GM12878 (cell line): ENCODE data around the gene SLC44A3. TPM values are rescaled to one million over a fixed set of nuclear protein-coding genes. Genes with fewer than 3 reads are reported as not detected.
A peak's percentile ranks its signal among the peaks of the same experiment; 100 is the strongest.

Experiments
- ATAC-seq: fragments of 200-7000 bp; cut with Tn5 transposase; 3 replicates; pipeline ENCODE4 v1.9.1; 2020; ENCODE audit warnings: mild to moderate bottlenecking, moderate library complexity
- BruUV-seq: library from RNA; stranded (reverse); fragments of 400-500 nt; replicated peaks from 2 replicates; lab custom pipeline; 2021; lab: Mats Ljungman, UMichigan
- CTCF ChIA-PET: fragments of 300-600 bp; sonication (Branson Sonifier 250); formaldehyde crosslinking; extraction: SDS; loops from one replicate; lab custom pipeline; 2021; ENCODE audit warnings: inconsistent platforms; lab: Yijun Ruan, JAX
- POLR2A ChIA-PET: fragments of 350-600 bp; formaldehyde crosslinking; extraction: SDS; loops from one replicate; lab custom pipeline; 2021; ENCODE audit warnings: inconsistent platforms; lab: Charles Lee
- RAD21 ChIA-PET: fragments of 300-600 bp; sonication (Branson Sonifier 250); formaldehyde crosslinking; loops from one replicate; lab custom pipeline; 2023; ENCODE audit warnings: antibody characterized with exemption; ENCODE audit not compliant: unreplicated experiment; lab: Charles Lee
- SMC1A ChIA-PET: fragments of 300-600 bp; sonication (Branson Sonifier 250); formaldehyde crosslinking; loops from one replicate; lab custom pipeline; 2023; ENCODE audit not compliant: unreplicated experiment, uncharacterized antibody; lab: Charles Lee
- DNase-seq: peaks from one replicate; pipeline ENCODE4 v3.0.0-alpha.2; 2011; ENCODE audit warnings: low read depth, low spot score
- FAIRE-seq: peaks from 3 replicates; lab custom pipeline; 2011; peaks lifted over from hg19 to GRCh38; lab: Jason Lieb, UNC
- H2AFZ ChIP-seq: 2 replicates; pipeline ENCODE4 v1.6.0; 2011; ENCODE audit warnings: low read depth, low read length, control low read depth; ENCODE audit not compliant: control insufficient read depth
- H3K27ac ChIP-seq: 2 replicates; pipeline ENCODE4 v1.5.1; 2011; ENCODE audit warnings: control low read depth; ENCODE audit not compliant: control insufficient read depth, insufficient read depth
- H3K27me3 ChIP-seq, 2 experiments: replicated peaks in 1 of 2; 2 replicates each; pipeline versions ENCODE4 v1.6.0 to v1.6.1; 2011; ENCODE audit warnings: low read length in 1 of 2; ENCODE audit not compliant: control insufficient read depth in 2 of 2, insufficient read depth in 2 of 2
- H3K36me3 ChIP-seq, 2 experiments: 2 replicates each; pipeline ENCODE4 v1.5.1; 2011; ENCODE audit warnings: low read length in 1 of 2; ENCODE audit not compliant: control insufficient read depth in 2 of 2, insufficient read depth in 2 of 2
- H3K4me1 ChIP-seq: 2 replicates; pipeline ENCODE4 v1.6.1; 2011; ENCODE audit warnings: mild to moderate bottlenecking, low read length, moderate library complexity, mixed read lengths; ENCODE audit not compliant: control insufficient read depth, insufficient read depth
- H3K4me2 ChIP-seq: 2 replicates; pipeline ENCODE4 v1.6.0; 2011; ENCODE audit warnings: control low read depth; ENCODE audit not compliant: control insufficient read depth, insufficient read depth
- H3K4me3 ChIP-seq: fragments of 200-600 bp; sonication (generic); 2 replicates; pipeline ENCODE4 v1.5.1; 2016
- H3K79me2 ChIP-seq: 2 replicates; pipeline ENCODE4 v1.6.0; 2011; ENCODE audit warnings: low read length; ENCODE audit not compliant: control insufficient read depth, insufficient read depth
- H3K9ac ChIP-seq: 2 replicates; pipeline ENCODE4 v1.8.0; 2011; ENCODE audit warnings: low read length, control low read depth, mixed read lengths; ENCODE audit not compliant: control insufficient read depth, insufficient read depth
- H3K9me3 ChIP-seq: replicated peaks from 3 replicates; pipeline ENCODE4 v1.5.1; 2011; ENCODE audit warnings: mild to moderate bottlenecking, low read length; ENCODE audit not compliant: control insufficient read depth, insufficient read depth
- H4K20me1 ChIP-seq: 2 replicates; pipeline ENCODE4 v1.6.0; 2011; ENCODE audit not compliant: control insufficient read depth, insufficient read depth
- ASH2L ChIP-seq: fragments of 300-600, 200-600 bp; sonication (generic); IDR thresholded peaks from 2 replicates; pipeline ENCODE4 v1.6.1; 2017; ENCODE audit warnings: low read depth, mild to moderate bottlenecking, borderline replicate concordance
- ATF7 ChIP-seq: fragments of 450-650 bp; IDR thresholded peaks from 2 replicates; pipeline ENCODE4 v1.6.1; 2016; ENCODE audit warnings: low read depth, mild to moderate bottlenecking
- CHD1 ChIP-seq: IDR thresholded peaks from 2 replicates; pipeline ENCODE4 v1.6.1; 2012; ENCODE audit warnings: low read depth, low read length, improper control_type of control experiment
- EED ChIP-seq: sonication (generic); IDR thresholded peaks from 2 replicates; pipeline ENCODE4 v1.6.1; 2016; ENCODE audit warnings: antibody characterized with exemption, low read depth
- EGR1 ChIP-seq, 2 experiments: IDR thresholded peaks; 1 replicate in 1 of 2; 2 replicates in 1 of 2; pipeline ENCODE4 v1.6.1; 2011 to 2012; ENCODE audit warnings: low read depth in 2 of 2, low read length in 2 of 2, borderline replicate concordance in 1 of 2, mild to moderate bottlenecking in 1 of 2, moderate library complexity in 1 of 2
- MEF2B ChIP-seq: fragments of 450-650 bp; IDR thresholded peaks from 2 replicates; pipeline ENCODE4 v1.6.1; 2018; ENCODE audit warnings: mild to moderate bottlenecking, moderate library complexity; ENCODE audit not compliant: partially characterized antibody, poor library complexity, severe bottlenecking
- POLR2AphosphoS2 ChIP-seq: IDR thresholded peaks from 2 replicates; pipeline ENCODE4 v1.6.1; 2011; ENCODE audit warnings: low read depth, mild to moderate bottlenecking, low read length, improper control_type of control experiment, moderate library complexity
- POU2F2 ChIP-seq: IDR thresholded peaks from 3 replicates; pipeline ENCODE4 v1.6.1; 2011; ENCODE audit warnings: low read depth, mild to moderate bottlenecking, low read length, borderline replicate concordance
- RELA ChIP-seq: fragments of 450-650 bp; IDR thresholded peaks from 2 replicates; pipeline ENCODE4 v1.8.0; 2014; ENCODE audit warnings: borderline replicate concordance; ENCODE audit not compliant: partially characterized antibody
- RELB ChIP-seq: fragments of 450-650 bp; IDR thresholded peaks from 2 replicates; pipeline ENCODE4 v1.6.1; 2017; ENCODE audit warnings: low read depth, mild to moderate bottlenecking, moderate library complexity
- RUNX3 ChIP-seq: IDR thresholded peaks from 2 replicates; pipeline ENCODE4 v1.6.1; 2012; ENCODE audit warnings: low read length, inconsistent platforms
- SMAD5 ChIP-seq: IDR thresholded peaks from 2 replicates; pipeline ENCODE4 v1.6.1; 2016; ENCODE audit warnings: antibody characterized with exemption, low read depth
- TARDBP ChIP-seq: IDR thresholded peaks from 2 replicates; pipeline ENCODE4 v1.6.1; 2016; ENCODE audit warnings: borderline replicate concordance
- WRNIP1 ChIP-seq: IDR thresholded peaks from 2 replicates; pipeline ENCODE4 v1.6.1; 2011; ENCODE audit warnings: low read depth, low read length, improper control_type of control experiment, borderline replicate concordance
- WGBS: methylation state at CpG from one replicate; pipeline ENCODE4 v1.1.6; 2016; ENCODE audit warnings: low lambda C conversion rate; ENCODE audit not compliant: insufficient replicate concordance, insufficient coverage; ENCODE audit errors: missing lambda C conversion rate; 5-methylcytosine and 5-hydroxymethylcytosine counted together
- in situ Hi-C: fragments of 300-500 bp; cut with MboI; formaldehyde crosslinking; loops from 9 replicates; pipeline ENCODE4 v1.14.3; 2018; ENCODE audit warnings: mixed read lengths
- intact Hi-C: fragments of 100-400 bp; cut with micrococcal nuclease; formaldehyde crosslinking; loops from one replicate; pipeline ENCODE4 v1.14.2; 2022; ENCODE audit not compliant: unreplicated experiment
- polyA plus RNA-seq, 11 experiments: library from polyadenylated mRNA; depleted of rRNA in 4 of 11; unstranded in 6 of 11; stranded (reverse) in 5 of 11; fragments of >200 nt; fragmentation: Nextera tagmentation in 4 of 11; fragmentation: Illumina TruSeq in 1 of 11; extraction: Ambion mirVana in 4 of 11; extraction: Trizol in 1 of 11; gene quantifications; 1 replicate in 1 of 11; 2 replicates in 10 of 11; pipeline versions ENCODE4 v1.2.1 to v1.2.3, GENCODE V29; 2011 to 2016; ENCODE audit warnings: inconsistent platforms in 2 of 11, missing spikeins in 2 of 11, low read depth in 1 of 11
- total RNA-seq, 4 experiments: library from RNA; depleted of rRNA in 3 of 4; stranded (reverse); fragments of >200 nt in 3 of 4; fragmentation: Illumina TruSeq in 1 of 4; extraction: Trizol in 1 of 4; gene quantifications; 2 replicates each; pipeline versions ENCODE4 v1.2.1 to v1.2.3, GENCODE V29; 2013 to 2021
- TF ChIP-seq, protein P1 (sequence below): IDR thresholded peaks from 2 replicates; pipeline ENCODE4 v1.6.1; 2012; ENCODE audit warnings: improper control_type of control experiment, low read depth, low read length; ENCODE audit not compliant: insufficient replicate concordance

SLC44A3 gene
- total and polyA plus RNA-seq, 10 of the 15 experiments (the other 5 are each of a cell fraction or from before 2014, with no cell fraction given): not detected

DNA sequence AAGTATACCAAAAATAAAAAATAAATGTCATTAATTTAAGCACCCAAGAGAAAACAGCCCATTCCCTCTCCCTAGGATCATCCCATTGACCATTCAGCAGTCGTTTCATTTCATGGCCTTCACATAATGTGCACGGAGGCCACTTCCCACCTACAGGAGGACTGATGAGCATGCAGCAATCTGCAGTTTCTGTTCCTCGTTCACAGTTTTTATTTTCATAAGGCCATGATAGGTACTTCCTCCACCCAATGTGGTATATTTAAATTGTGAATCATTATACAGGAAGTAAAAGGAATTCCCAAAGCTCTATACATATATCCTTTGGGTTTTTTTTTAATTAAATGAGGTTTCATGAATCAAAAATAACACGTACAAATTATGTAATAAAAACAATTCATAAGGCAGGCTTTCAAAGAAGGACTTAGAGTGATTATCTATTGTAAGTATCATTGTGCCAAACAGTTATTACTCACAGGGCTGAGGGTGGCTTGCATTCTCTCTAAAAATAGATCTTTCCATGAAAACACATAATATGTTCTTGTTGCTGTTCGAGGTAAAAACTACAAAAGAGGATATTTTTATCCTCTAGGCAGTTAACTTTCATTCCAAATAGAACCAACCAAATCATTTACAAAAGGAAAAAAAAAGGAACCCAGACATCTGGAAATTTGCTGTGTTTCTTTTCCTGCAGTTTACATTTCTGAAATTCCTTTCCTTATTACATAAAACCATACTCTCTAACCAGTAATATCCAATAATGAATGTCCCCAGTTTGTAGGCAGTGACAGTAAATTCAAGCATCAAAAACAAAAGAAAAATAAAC is 27.5 kb upstream of the SLC44A3 start:
- intact Hi-C loops: loop anchor here (5.0 kb wide), 1 partner anchor 70 kb away; no protein-coding TSS in a partner anchor
- WGBS: 23% methylated on average over 5 of the region's 5 CpGs
- Histone ChIP-seq H3K79me2 (no peaks in the 10 kb centered on the region), H4K20me1 (no peaks in the 10 kb centered on the region), H2AFZ (no peak overlapping the region), H3K27ac (no peak overlapping the region), H3K9ac (no peak overlapping the region), H3K36me3 (no peaks in the 10 kb centered on the region), H3K4me2 (no peak overlapping the region), H3K4me3 (no peak overlapping the region), H3K4me1 (peaks cover 4% of the 10 kb centered on the region; the same call in 1 of the 2 replicates), H3K9me3 (peaks cover 2% of the 10 kb centered on the region; the same call in 2 of the 3 replicates), H3K27me3 (no peaks in the 10 kb centered on the region)
- CTCF ChIA-PET: interaction anchor here (1.0 to 2.3 kb wide), 4 partner anchors 8 to 312 kb away, joined by 3 to 12 read pairs (median 6); no protein-coding TSS in a partner anchor
- in situ Hi-C loops: no loop called here
- RAD21 ChIA-PET: interaction anchor here (0.8 kb wide), 1 partner anchor 71 kb away, joined by 3 read pairs; no protein-coding TSS in a partner anchor
- DNase-seq (peak; percentile 45), FAIRE-seq (no peak), ATAC-seq (peak; percentile 99)
- BruUV-seq: no TSS peak
- SMC1A ChIA-PET: interaction anchor here (1.0 to 1.5 kb wide), 3 partner anchors 10 to 192 kb away, joined by 3 to 6 read pairs (median 3); no protein-coding TSS in a partner anchor
- POLR2A ChIA-PET: no interaction called here
- TF ChIP-seq CHD1: no peak
- TF ChIP-seq, protein P1, sequence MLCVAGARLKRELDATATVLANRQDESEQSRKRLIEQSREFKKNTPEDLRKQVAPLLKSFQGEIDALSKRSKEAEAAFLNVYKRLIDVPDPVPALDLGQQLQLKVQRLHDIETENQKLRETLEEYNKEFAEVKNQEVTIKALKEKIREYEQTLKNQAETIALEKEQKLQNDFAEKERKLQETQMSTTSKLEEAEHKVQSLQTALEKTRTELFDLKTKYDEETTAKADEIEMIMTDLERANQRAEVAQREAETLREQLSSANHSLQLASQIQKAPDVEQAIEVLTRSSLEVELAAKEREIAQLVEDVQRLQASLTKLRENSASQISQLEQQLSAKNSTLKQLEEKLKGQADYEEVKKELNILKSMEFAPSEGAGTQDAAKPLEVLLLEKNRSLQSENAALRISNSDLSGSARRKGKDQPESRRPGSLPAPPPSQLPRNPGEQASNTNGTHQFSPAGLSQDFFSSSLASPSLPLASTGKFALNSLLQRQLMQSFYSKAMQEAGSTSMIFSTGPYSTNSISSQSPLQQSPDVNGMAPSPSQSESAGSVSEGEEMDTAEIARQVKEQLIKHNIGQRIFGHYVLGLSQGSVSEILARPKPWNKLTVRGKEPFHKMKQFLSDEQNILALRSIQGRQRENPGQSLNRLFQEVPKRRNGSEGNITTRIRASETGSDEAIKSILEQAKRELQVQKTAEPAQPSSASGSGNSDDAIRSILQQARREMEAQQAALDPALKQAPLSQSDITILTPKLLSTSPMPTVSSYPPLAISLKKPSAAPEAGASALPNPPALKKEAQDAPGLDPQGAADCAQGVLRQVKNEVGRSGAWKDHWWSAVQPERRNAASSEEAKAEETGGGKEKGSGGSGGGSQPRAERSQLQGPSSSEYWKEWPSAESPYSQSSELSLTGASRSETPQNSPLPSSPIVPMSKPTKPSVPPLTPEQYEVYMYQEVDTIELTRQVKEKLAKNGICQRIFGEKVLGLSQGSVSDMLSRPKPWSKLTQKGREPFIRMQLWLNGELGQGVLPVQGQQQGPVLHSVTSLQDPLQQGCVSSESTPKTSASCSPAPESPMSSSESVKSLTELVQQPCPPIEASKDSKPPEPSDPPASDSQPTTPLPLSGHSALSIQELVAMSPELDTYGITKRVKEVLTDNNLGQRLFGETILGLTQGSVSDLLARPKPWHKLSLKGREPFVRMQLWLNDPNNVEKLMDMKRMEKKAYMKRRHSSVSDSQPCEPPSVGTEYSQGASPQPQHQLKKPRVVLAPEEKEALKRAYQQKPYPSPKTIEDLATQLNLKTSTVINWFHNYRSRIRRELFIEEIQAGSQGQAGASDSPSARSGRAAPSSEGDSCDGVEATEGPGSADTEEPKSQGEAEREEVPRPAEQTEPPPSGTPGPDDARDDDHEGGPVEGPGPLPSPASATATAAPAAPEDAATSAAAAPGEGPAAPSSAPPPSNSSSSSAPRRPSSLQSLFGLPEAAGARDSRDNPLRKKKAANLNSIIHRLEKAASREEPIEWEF: no peak
- peak; percentile 56; the same call in 1 of the 2 replicates for TF ChIP-seq EED
- peak; percentile 32; the same call in 1 of the 2 replicates for TF ChIP-seq ATF7
- TF ChIP-seq RUNX3: peak; percentile 44; the same call in 1 of the 2 replicates
- TF ChIP-seq TARDBP: no peak
- TF ChIP-seq POU2F2: no peak
- TF ChIP-seq WRNIP1: no peak
- no peak for TF ChIP-seq POLR2AphosphoS2
- 0 out of 2 replicates have a peak, but pooled peaks have one; percentile 44 for TF ChIP-seq RELB
- TF ChIP-seq SMAD5: no peak
- no peak for TF ChIP-seq MEF2B
- no peak for TF ChIP-seq EGR1 (IDR thresholded peaks at IDR 0.05; ENCODE audit: borderline replicate concordance in 1 of 2, low read depth in 2 of 2, low read length in 2 of 2)
- no peak for TF ChIP-seq ASH2L
- peak; percentile 18 for TF ChIP-seq RELA
